K562 (cell line): Measurements from ENCODE around the gene HEXIM1. TPM values are rescaled to one million over a fixed set of nuclear protein-coding genes. Genes with fewer than 3 reads are reported as not detected.

ENCODE experiments used
- ARID1B ChIP-seq: fragments of 450-650 bp; IDR thresholded peaks from 2 replicates; pipeline ENCODE4 v1.6.1; 2016; ENCODE audit warnings: antibody characterized with exemption, mild to moderate bottlenecking, inconsistent platforms
- BRCA1 ChIP-seq, 2 experiments: fragments of 450-650 bp in 1 of 2; sonication (generic) in 1 of 2; formaldehyde crosslinking in 1 of 2; IDR thresholded peaks; 2 replicates each; pipeline versions ENCODE4 v1.5.0 to v1.6.1; 2017 to 2020; ENCODE audit warnings: mild to moderate bottlenecking in 1 of 2, missing genetic modification reagents in 1 of 2
- C11orf30 ChIP-seq: fragments of 450-650 bp; IDR thresholded peaks from 2 replicates; pipeline ENCODE4 v1.6.1; 2016; ENCODE audit warnings: low read depth, mild to moderate bottlenecking
- CBX2 ChIP-seq: fragments of 200-600 bp; sonication (generic); IDR thresholded peaks from one replicate; pipeline ENCODE4 v1.6.1; 2012; ENCODE audit warnings: mild to moderate bottlenecking, low read length, inconsistent platforms; ENCODE audit not compliant: insufficient read depth, poor library complexity, severe bottlenecking
- DPF2 ChIP-seq: fragments of 450-650 bp; IDR thresholded peaks from 2 replicates; pipeline ENCODE4 v1.6.1; 2016
- HDAC1 ChIP-seq, 2 experiments: fragments of 450-650 bp; IDR thresholded peaks; 2 replicates each; pipeline ENCODE4 v1.6.1; 2016 to 2017; ENCODE audit warnings: inconsistent platforms in 1 of 2, mild to moderate bottlenecking in 1 of 2, moderate library complexity in 1 of 2
- HDAC2 ChIP-seq: fragments of 450-650 bp; IDR thresholded peaks from 2 replicates; pipeline ENCODE4 v1.6.1; 2016; ENCODE audit warnings: mild to moderate bottlenecking
- HSF4 ChIP-seq: fragments of 250-450 bp; sonication (Bioruptor Pico); IDR thresholded peaks from 2 replicates; pipeline ENCODE4 v2.1.2; 2022; ENCODE audit warnings: mild to moderate bottlenecking, moderate library complexity, borderline replicate concordance
- LEF1 ChIP-seq: fragments of 450-650 bp; IDR thresholded peaks from 2 replicates; pipeline ENCODE4 v1.6.1; 2016; ENCODE audit warnings: mild to moderate bottlenecking
- PRMT5 ChIP-seq: sonication (generic); formaldehyde crosslinking; IDR thresholded peaks from 2 replicates; pipeline ENCODE4 v1.5.0; 2020; ENCODE audit warnings: missing genetic modification reagents
- SRSF7 ChIP-seq: fragments of 200-400 bp; formaldehyde crosslinking; optimal IDR thresholded peaks from 2 replicates; pipeline ENCODE3; 2017; ENCODE audit warnings: mild to moderate bottlenecking, low read depth, low read length
- TEAD4 ChIP-seq, 2 experiments: sonication (generic) in 1 of 2; formaldehyde crosslinking in 1 of 2; IDR thresholded peaks; 2 replicates each; pipeline versions ENCODE4 v1.6.1 to v1.8.0; 2012 to 2022; ENCODE audit warnings: borderline replicate concordance in 1 of 2, inconsistent platforms in 1 of 2, low read length in 1 of 2, mild to moderate bottlenecking in 1 of 2, missing genetic modification reagents in 1 of 2
- TRIM28 ChIP-seq: fragments of 450-650 bp; IDR thresholded peaks from 2 replicates; pipeline ENCODE4 v1.6.1; 2017
- polyA plus RNA-seq, 8 experiments: library from polyadenylated mRNA; depleted of rRNA in 4 of 8; stranded (reverse) in 5 of 8; unstranded in 3 of 8; fragments of >200 nt; fragmentation: Nextera tagmentation in 2 of 8; fragmentation: Illumina TruSeq in 1 of 8; extraction: Ambion mirVana in 2 of 8; extraction: Trizol in 1 of 8; gene quantifications; 2 replicates each; pipeline versions ENCODE4 v1.2.1 to v1.2.3, GENCODE V29; 2011 to 2014; ENCODE audit warnings: inconsistent platforms in 1 of 8, missing spikeins in 1 of 8
- total RNA-seq, 7 experiments: library from RNA; depleted of rRNA in 6 of 7; stranded (reverse); fragments of >200 nt in 6 of 7; fragmentation: Illumina TruSeq in 2 of 7; extraction: Trizol in 2 of 7; gene quantifications; 2 replicates each; pipeline versions ENCODE4 v1.2.1 to v1.2.3, GENCODE V29; 2011 to 2021; ENCODE audit warnings: low replicate concordance in 1 of 7
- TF ChIP-seq, protein P1 (sequence below): IDR thresholded peaks from 3 replicates; pipeline ENCODE4 v1.6.1; 2011; ENCODE audit warnings: borderline replicate concordance, mild to moderate bottlenecking; ENCODE audit not compliant: insufficient read length, insufficient read depth
- TF ChIP-seq, protein P2 (sequence below): fragments of 450-650 bp; IDR thresholded peaks from 2 replicates; pipeline ENCODE4 v1.6.1; 2016; ENCODE audit warnings: antibody characterized with exemption
- TF ChIP-seq, protein P3 (sequence below), 2 experiments: IDR thresholded peaks; 2 replicates each; pipeline ENCODE4 v1.6.1; 2012; ENCODE audit warnings: improper control_type of control experiment in 2 of 2, low read depth in 2 of 2, low read length in 2 of 2, borderline replicate concordance in 1 of 2
- TF ChIP-seq, protein P4 (sequence below): fragments of 450-650 bp; formaldehyde crosslinking; IDR thresholded peaks from 2 replicates; pipeline ENCODE4 v1.4.0; 2020; ENCODE audit warnings: mild to moderate bottlenecking

HEXIM1 gene
- total and polyA plus RNA-seq, 9 of the 15 experiments (the other 6 are each of a cell fraction or from before 2014, with no cell fraction given) = 1.4 to 28.3 (median 9.1) TPM

DNA sequence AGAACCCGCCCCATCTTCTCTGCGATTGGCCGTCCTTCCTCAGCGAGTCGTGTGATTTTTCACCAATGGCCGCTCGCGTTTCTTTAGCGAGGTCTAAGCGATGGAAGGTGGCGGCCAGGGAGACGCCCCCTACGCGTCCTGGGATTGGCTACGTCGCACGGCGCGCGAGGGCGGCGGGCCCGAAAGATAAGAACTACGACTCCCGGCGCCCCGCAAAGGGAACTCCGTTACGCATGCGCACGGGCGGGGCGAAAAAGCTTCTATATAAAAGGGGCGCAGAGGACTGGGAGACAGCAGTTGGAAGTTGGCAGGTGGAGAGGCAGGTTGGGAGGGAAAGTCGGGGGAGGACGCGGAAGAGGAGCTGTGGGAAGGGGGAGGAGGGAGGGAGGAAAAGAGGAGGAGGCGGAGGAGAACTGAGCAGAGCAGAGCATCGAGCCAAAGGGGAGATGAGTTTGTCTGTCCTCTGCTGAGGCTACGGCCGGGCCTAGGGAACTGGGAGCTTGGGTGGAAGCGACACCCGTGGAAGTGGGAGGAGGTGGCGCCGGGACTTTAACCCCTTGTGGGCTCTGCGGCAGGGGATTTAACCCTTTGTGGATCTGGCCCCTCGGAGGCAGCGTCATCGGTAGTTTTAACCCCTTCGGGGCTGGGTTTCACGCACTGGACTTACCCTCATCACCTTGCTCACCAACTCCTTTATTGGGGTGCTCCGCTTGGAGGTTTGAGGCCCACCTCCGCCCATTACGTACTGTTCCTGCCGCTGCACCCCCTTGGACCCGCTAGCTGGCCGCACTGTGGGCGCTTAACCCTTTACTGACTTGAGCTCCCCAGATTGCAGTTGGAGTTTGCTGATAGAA, at the start of gene HEXIM1 (continued):
- TF ChIP-seq, protein P1, sequence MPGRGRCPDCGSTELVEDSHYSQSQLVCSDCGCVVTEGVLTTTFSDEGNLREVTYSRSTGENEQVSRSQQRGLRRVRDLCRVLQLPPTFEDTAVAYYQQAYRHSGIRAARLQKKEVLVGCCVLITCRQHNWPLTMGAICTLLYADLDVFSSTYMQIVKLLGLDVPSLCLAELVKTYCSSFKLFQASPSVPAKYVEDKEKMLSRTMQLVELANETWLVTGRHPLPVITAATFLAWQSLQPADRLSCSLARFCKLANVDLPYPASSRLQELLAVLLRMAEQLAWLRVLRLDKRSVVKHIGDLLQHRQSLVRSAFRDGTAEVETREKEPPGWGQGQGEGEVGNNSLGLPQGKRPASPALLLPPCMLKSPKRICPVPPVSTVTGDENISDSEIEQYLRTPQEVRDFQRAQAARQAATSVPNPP = no peak
- TF ChIP-seq DPF2 (peak; percentile 74), LEF1 (peak; percentile 75), C11orf30 (0 out of 2 replicates have a peak, but pooled peaks have one; percentile 17), HDAC1 (IDR thresholded peaks at IDR 0.05) (peak in 1 of 2 experiments; percentile 97; a peak in 2 of 4 replicates), TEAD4 (IDR thresholded peaks at IDR 0.05; ENCODE audit: low read length) (0 out of 2 replicates have a peak, but pooled peaks have one; percentile 48), TEAD4 (CRISPR knock-in tag; IDR thresholded peaks at IDR 0.05; ENCODE audit: borderline replicate concordance) (no peak), PRMT5 (CRISPR knock-in tag) (no peak), ARID1B (peak; percentile 76), CBX2 (no peak), SRSF7 (no peak), HDAC2 (peak; percentile 93), BRCA1 (IDR thresholded peaks at IDR 0.05) (no peak), BRCA1 (CRISPR knock-in tag; IDR thresholded peaks at IDR 0.05) (no peak), TRIM28 (no peak; the same call in 1 of the 2 replicates), HSF4 (CRISPR knock-in tag) (no peak)
- TF ChIP-seq, protein P2, sequence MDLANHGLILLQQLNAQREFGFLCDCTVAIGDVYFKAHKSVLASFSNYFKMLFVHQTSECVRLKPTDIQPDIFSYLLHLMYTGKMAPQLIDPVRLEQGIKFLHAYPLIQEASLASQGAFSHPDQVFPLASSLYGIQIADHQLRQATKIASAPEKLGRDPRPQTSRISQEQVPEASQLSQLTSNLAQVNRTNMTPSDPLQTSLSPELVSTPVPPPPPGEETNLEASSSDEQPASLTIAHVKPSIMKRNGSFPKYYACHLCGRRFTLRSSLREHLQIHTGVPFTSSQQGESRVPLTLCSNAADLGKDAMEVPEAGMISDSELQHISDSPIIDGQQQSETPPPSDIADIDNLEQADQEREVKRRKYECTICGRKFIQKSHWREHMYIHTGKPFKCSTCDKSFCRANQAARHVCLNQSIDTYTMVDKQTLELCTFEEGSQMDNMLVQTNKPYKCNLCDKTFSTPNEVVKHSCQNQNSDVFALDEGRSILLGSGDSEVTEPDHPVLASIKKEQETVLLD = peak; percentile 99
- TF ChIP-seq, protein P3, sequence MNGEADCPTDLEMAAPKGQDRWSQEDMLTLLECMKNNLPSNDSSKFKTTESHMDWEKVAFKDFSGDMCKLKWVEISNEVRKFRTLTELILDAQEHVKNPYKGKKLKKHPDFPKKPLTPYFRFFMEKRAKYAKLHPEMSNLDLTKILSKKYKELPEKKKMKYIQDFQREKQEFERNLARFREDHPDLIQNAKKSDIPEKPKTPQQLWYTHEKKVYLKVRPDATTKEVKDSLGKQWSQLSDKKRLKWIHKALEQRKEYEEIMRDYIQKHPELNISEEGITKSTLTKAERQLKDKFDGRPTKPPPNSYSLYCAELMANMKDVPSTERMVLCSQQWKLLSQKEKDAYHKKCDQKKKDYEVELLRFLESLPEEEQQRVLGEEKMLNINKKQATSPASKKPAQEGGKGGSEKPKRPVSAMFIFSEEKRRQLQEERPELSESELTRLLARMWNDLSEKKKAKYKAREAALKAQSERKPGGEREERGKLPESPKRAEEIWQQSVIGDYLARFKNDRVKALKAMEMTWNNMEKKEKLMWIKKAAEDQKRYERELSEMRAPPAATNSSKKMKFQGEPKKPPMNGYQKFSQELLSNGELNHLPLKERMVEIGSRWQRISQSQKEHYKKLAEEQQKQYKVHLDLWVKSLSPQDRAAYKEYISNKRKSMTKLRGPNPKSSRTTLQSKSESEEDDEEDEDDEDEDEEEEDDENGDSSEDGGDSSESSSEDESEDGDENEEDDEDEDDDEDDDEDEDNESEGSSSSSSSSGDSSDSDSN (IDR thresholded peaks at IDR 0.05; ENCODE audit: borderline replicate concordance in 1 of 2, low read depth in 2 of 2, low read length in 2 of 2) = no peak
- TF ChIP-seq, protein P4, sequence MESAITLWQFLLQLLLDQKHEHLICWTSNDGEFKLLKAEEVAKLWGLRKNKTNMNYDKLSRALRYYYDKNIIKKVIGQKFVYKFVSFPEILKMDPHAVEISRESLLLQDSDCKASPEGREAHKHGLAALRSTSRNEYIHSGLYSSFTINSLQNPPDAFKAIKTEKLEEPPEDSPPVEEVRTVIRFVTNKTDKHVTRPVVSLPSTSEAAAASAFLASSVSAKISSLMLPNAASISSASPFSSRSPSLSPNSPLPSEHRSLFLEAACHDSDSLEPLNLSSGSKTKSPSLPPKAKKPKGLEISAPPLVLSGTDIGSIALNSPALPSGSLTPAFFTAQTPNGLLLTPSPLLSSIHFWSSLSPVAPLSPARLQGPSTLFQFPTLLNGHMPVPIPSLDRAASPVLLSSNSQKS (CRISPR knock-in tag) = peak; percentile 77; the same call in 1 of the 2 replicates
